Memory B cell (primary cell): Measurements from ENCODE around the gene GSK3A.
"Not testable (repeated sequence)": the region's sequence is repeated elsewhere in the genome, so short reads cannot be mapped to it uniquely, and the experiment has no call there.

Experiments used
- ATAC-seq: fragments of 150-1000 bp; cut with Tn5 transposase; 2 replicates; pipeline ENCODE4 v1.10.0; 2021; ENCODE audit warnings: low read depth, mild to moderate bottlenecking, moderate library complexity
- DNase-seq, 2 donors: peaks; one replicate each; pipeline ENCODE4 v3.0.0; 2022; ENCODE audit warnings: low spot score in 2 of 2
- H3K27ac Mint-ChIP-seq: one replicate; pipeline ENCODE4 v1.8.0; 2022; ENCODE audit warnings: mild to moderate bottlenecking, moderate library complexity, mixed read lengths
- H3K27me3 Mint-ChIP-seq: one replicate; pipeline ENCODE4 v1.8.0; 2022; ENCODE audit warnings: mixed read lengths
- H3K36me3 Mint-ChIP-seq: one replicate; pipeline ENCODE4 v1.8.0; 2022; ENCODE audit warnings: mild to moderate bottlenecking, mixed read lengths
- H3K4me1 Mint-ChIP-seq: one replicate; pipeline ENCODE4 v1.8.0; 2022; ENCODE audit warnings: mixed read lengths
- H3K4me3 Mint-ChIP-seq: one replicate; pipeline ENCODE4 v1.8.0; 2022; ENCODE audit warnings: mild to moderate bottlenecking, moderate library complexity, mixed read lengths
- H3K9me3 Mint-ChIP-seq: one replicate; pipeline ENCODE4 v1.8.0; 2022; ENCODE audit warnings: mixed read lengths

GSK3A gene

GRCh38 chr19:42268142-42268703 lies 25.8 kb upstream of the GSK3A start:
- Mint-ChIP-seq H3K36me3 (peaks cover 4% of the 10 kb centered on the region), H3K27ac (no peak overlapping the region), H3K4me1 (peaks cover 26% of the 10 kb centered on the region), H3K4me3 (no peak overlapping the region), H3K9me3 (no peaks in the 10 kb centered on the region), H3K27me3 (no peaks in the 10 kb centered on the region)
- DNase-seq (peak in 1 of 2 donors; percentile 99), ATAC-seq (peak; percentile 62)

- DNase-seq (no peak), ATAC-seq (no peak)
- Mint-ChIP-seq H3K36me3 (peaks cover 4% of the 10 kb centered on the region), H3K4me1 (peaks cover 26% of the 10 kb centered on the region), H3K27me3 (no peaks in the 10 kb centered on the region), H3K4me3 (no peak overlapping the region), H3K27ac (no peak overlapping the region), H3K9me3 (no peaks in the 10 kb centered on the region)
These were observed 25.3 kb upstream of the GSK3A start for GRCh38 chr19:42267644-42268141.

GRCh38 chr19:42266928-42267603 lies 24.7 kb upstream of the GSK3A start:
- ATAC-seq, H3K9me3 Mint-ChIP-seq, H3K27me3 Mint-ChIP-seq, H3K36me3 Mint-ChIP-seq, H3K4me3 Mint-ChIP-seq, H3K27ac Mint-ChIP-seq, DNase-seq: not testable (repeated sequence)
- H3K4me1 Mint-ChIP-seq: peaks cover 26% of the 10 kb centered on the region

GRCh38 chr19:42266105-42266504 lies 23.7 kb upstream of the GSK3A start:
- not testable (repeated sequence) for DNase-seq, H3K36me3 Mint-ChIP-seq

GRCh38 chr19:42261763-42262162 lies 19.4 kb upstream of the GSK3A start:
- no peaks in the 10 kb centered on the region for H3K4me1 Mint-ChIP-seq
- H3K9me3 Mint-ChIP-seq: no peaks in the 10 kb centered on the region
- ATAC-seq: no peak
- H3K36me3 Mint-ChIP-seq: peaks cover 1% of the 10 kb centered on the region
- H3K4me3 Mint-ChIP-seq: no peak overlapping the region
- H3K27ac Mint-ChIP-seq: no peak overlapping the region
- no peaks in the 10 kb centered on the region for H3K27me3 Mint-ChIP-seq
- DNase-seq: no peak

More at GRCh38 chr19:42266105-42266504, 23.7 kb upstream of the GSK3A start:
- not testable (repeated sequence) for H3K9me3 Mint-ChIP-seq, H3K27me3 Mint-ChIP-seq, H3K4me3 Mint-ChIP-seq, H3K27ac Mint-ChIP-seq, ATAC-seq
- peaks cover 21% of the 10 kb centered on the region for H3K4me1 Mint-ChIP-seq

GRCh38 chr19:42257842-42258241 lies 15.4 kb upstream of the GSK3A start:
- not testable (repeated sequence) for DNase-seq, H3K36me3 Mint-ChIP-seq, H3K4me1 Mint-ChIP-seq, H3K27me3 Mint-ChIP-seq, ATAC-seq, H3K4me3 Mint-ChIP-seq, H3K27ac Mint-ChIP-seq, H3K9me3 Mint-ChIP-seq

GRCh38 chr19:42255766-42256745 lies 13.7 kb upstream of the GSK3A start:
- Mint-ChIP-seq H3K27me3 (peaks cover 2% of the 10 kb centered on the region), H3K4me1 (peaks cover 17% of the 10 kb centered on the region), H3K9me3 (no peaks in the 10 kb centered on the region), H3K4me3 (peak overlapping the region; percentile 65), H3K36me3 (no peaks in the 10 kb centered on the region), H3K27ac (no peak overlapping the region)
- DNase-seq (peak in 1 of 2 donors; percentile 37), ATAC-seq (no peak)

- peak; percentile 95 to 96 for DNase-seq
- peak within 1 kb of the TSS; percentile 87 for H3K4me3 Mint-ChIP-seq
- H3K27ac Mint-ChIP-seq: peak within 1 kb of the TSS; percentile 74
- H3K36me3 Mint-ChIP-seq: no peaks in the 10 kb centered on the region
- peaks cover 2% of the 10 kb centered on the region for H3K27me3 Mint-ChIP-seq
- ATAC-seq: peak; percentile 85
- no peaks in the 10 kb centered on the region for H3K9me3 Mint-ChIP-seq
- peaks cover 17% of the 10 kb centered on the region for H3K4me1 Mint-ChIP-seq
These were observed 12.7 kb upstream of the GSK3A start, which contains the start of gene ERF for GRCh38 chr19:42254850-42255765. Gene ERF (minus strand): TSS chr19:42255128. CDS start chr19:42254999, 129 bp downstream.

GRCh38 chr19:42254089-42254849 lies 11.9 kb upstream of the GSK3A start:
- peaks cover 2% of the 10 kb centered on the region for H3K27me3 Mint-ChIP-seq
- no peaks in the 10 kb centered on the region for H3K9me3 Mint-ChIP-seq
- peak overlapping the region; percentile 87 for H3K4me3 Mint-ChIP-seq
- ATAC-seq (peak; percentile 52), DNase-seq (peak; percentile 63 to 73)
- no peaks in the 10 kb centered on the region for H3K36me3 Mint-ChIP-seq
- peaks cover 17% of the 10 kb centered on the region for H3K4me1 Mint-ChIP-seq
- H3K27ac Mint-ChIP-seq: peak overlapping the region; percentile 74

- ATAC-seq (peak; percentile 18), DNase-seq (peak in 1 of 2 donors; percentile 67)
- Mint-ChIP-seq H3K9me3 (no peaks in the 10 kb centered on the region), H3K4me3 (peak overlapping the region; percentile 96), H3K4me1 (peaks cover 17% of the 10 kb centered on the region), H3K27me3 (peaks cover 2% of the 10 kb centered on the region), H3K36me3 (no peaks in the 10 kb centered on the region), H3K27ac (peak overlapping the region; percentile 76)
These were observed 11.1 kb upstream of the GSK3A start for GRCh38 chr19:42253245-42254088.

GRCh38 chr19:42252365-42253244 lies 10.2 kb upstream of the GSK3A start:
- H3K36me3 Mint-ChIP-seq: no peaks in the 10 kb centered on the region
- peak overlapping the region; percentile 96 for H3K4me3 Mint-ChIP-seq
- DNase-seq (no peak), ATAC-seq (no peak)
- no peaks in the 10 kb centered on the region for H3K9me3 Mint-ChIP-seq
- H3K27ac Mint-ChIP-seq: peak overlapping the region; percentile 76
- peaks cover 17% of the 10 kb centered on the region for H3K4me1 Mint-ChIP-seq
- H3K27me3 Mint-ChIP-seq: peaks cover 2% of the 10 kb centered on the region
